ENCODE measurements around the gene ITGB1.
A peak's percentile ranks its signal among the peaks of the same experiment; 100 is the strongest.

The ITGB1 gene

GRCh38 chr10:32943854-32944661 lies 14.0 kb downstream of the ITGB1 start:
- TF ChIP-seq, protein P1, sequence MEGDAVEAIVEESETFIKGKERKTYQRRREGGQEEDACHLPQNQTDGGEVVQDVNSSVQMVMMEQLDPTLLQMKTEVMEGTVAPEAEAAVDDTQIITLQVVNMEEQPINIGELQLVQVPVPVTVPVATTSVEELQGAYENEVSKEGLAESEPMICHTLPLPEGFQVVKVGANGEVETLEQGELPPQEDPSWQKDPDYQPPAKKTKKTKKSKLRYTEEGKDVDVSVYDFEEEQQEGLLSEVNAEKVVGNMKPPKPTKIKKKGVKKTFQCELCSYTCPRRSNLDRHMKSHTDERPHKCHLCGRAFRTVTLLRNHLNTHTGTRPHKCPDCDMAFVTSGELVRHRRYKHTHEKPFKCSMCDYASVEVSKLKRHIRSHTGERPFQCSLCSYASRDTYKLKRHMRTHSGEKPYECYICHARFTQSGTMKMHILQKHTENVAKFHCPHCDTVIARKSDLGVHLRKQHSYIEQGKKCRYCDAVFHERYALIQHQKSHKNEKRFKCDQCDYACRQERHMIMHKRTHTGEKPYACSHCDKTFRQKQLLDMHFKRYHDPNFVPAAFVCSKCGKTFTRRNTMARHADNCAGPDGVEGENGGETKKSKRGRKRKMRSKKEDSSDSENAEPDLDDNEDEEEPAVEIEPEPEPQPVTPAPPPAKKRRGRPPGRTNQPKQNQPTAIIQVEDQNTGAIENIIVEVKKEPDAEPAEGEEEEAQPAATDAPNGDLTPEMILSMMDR (IDR thresholded peaks at IDR 0.05; ENCODE audit: low read length): no peak
- no peak for TF ChIP-seq EZH2 (IDR thresholded peaks at IDR 0.05; ENCODE audit: borderline replicate concordance, low read length)
- Histone ChIP-seq H3K4me3 (ENCODE audit: low read depth, low read length, poor library complexity, severe bottlenecking) (no peak overlapping the region), H3K9me3 (ENCODE audit: low read length) (no peaks in the 10 kb centered on the region), H3K4me1 (ENCODE audit: insufficient read depth, low read length, severe bottlenecking) (peaks cover 80% of the 10 kb centered on the region), H3K9ac (ENCODE audit: low read length) (no peak overlapping the region), H3F3A (ENCODE audit: insufficient read depth, low read length) (no peaks in the 10 kb centered on the region), H3K27ac (ENCODE audit: low read depth, low read length, poor library complexity, severe bottlenecking) (peak overlapping the region; percentile 50), H3K4me2 (ENCODE audit: low read length) (peak overlapping the region; percentile 17; the same call in 1 of the 2 replicates), H3K9me2 (ENCODE audit: low read depth, low read length) (no peaks in the 10 kb centered on the region), H3K36me3 (ENCODE audit: insufficient read depth, low read length) (no peaks in the 10 kb centered on the region), H3K79me2 (ENCODE audit: insufficient read depth, low read length) (peaks cover 84% of the 10 kb centered on the region), H3K27me3 (ENCODE audit: insufficient read depth, low read length) (no peaks in the 10 kb centered on the region), H4K20me1 (ENCODE audit: insufficient read depth, low read length) (no peaks in the 10 kb centered on the region), H2AFZ (ENCODE audit: low read length) (no peak overlapping the region)

GRCh38 chr10:32943395-32943794 lies 14.6 kb downstream of the ITGB1 start:
- peak overlapping the region; percentile 50 for H3K27ac ChIP-seq (ENCODE audit: low read depth, low read length, poor library complexity, severe bottlenecking)
- no peaks in the 10 kb centered on the region for H3K9me2 ChIP-seq (ENCODE audit: low read depth, low read length)
- H3K36me3 ChIP-seq (ENCODE audit: insufficient read depth, low read length): no peaks in the 10 kb centered on the region
- peaks cover 80% of the 10 kb centered on the region for H3K79me2 ChIP-seq (ENCODE audit: insufficient read depth, low read length)
- H3K27me3 ChIP-seq (ENCODE audit: insufficient read depth, low read length): no peaks in the 10 kb centered on the region
- H2AFZ ChIP-seq (ENCODE audit: low read length): no peak overlapping the region
- peaks cover 80% of the 10 kb centered on the region for H3K4me1 ChIP-seq (ENCODE audit: insufficient read depth, low read length, severe bottlenecking)
- H3K9me3 ChIP-seq (ENCODE audit: low read length): no peaks in the 10 kb centered on the region
- no peak overlapping the region for H3K9ac ChIP-seq (ENCODE audit: low read length)
- no peaks in the 10 kb centered on the region for H4K20me1 ChIP-seq (ENCODE audit: insufficient read depth, low read length)
- no peak overlapping the region for H3K4me3 ChIP-seq (ENCODE audit: low read depth, low read length, poor library complexity, severe bottlenecking)
- no peak for TF ChIP-seq EZH2 (IDR thresholded peaks at IDR 0.05; ENCODE audit: borderline replicate concordance, low read length)
- H3K4me2 ChIP-seq (ENCODE audit: low read length): peak overlapping the region; percentile 17; the same call in 1 of the 2 replicates
- H3F3A ChIP-seq (ENCODE audit: insufficient read depth, low read length): no peaks in the 10 kb centered on the region

- Histone ChIP-seq H3K27me3 (ENCODE audit: insufficient read depth, low read length) (no peaks in the 10 kb centered on the region), H3K4me2 (ENCODE audit: low read length) (no peak overlapping the region; the same call in 1 of the 2 replicates), H3F3A (ENCODE audit: insufficient read depth, low read length) (no peaks in the 10 kb centered on the region), H3K4me3 (ENCODE audit: low read depth, low read length, poor library complexity, severe bottlenecking) (no peak overlapping the region), H3K36me3 (ENCODE audit: insufficient read depth, low read length) (no peaks in the 10 kb centered on the region), H3K9me2 (ENCODE audit: low read depth, low read length) (no peaks in the 10 kb centered on the region), H4K20me1 (ENCODE audit: insufficient read depth, low read length) (no peaks in the 10 kb centered on the region), H3K79me2 (ENCODE audit: insufficient read depth, low read length) (peaks cover 80% of the 10 kb centered on the region), H3K27ac (ENCODE audit: low read depth, low read length, poor library complexity, severe bottlenecking) (no peak overlapping the region), H2AFZ (ENCODE audit: low read length) (no peak overlapping the region), H3K4me1 (ENCODE audit: insufficient read depth, low read length, severe bottlenecking) (peaks cover 76% of the 10 kb centered on the region), H3K9me3 (ENCODE audit: low read length) (no peaks in the 10 kb centered on the region), H3K9ac (ENCODE audit: low read length) (no peak overlapping the region)
- TF ChIP-seq, protein P1 (IDR thresholded peaks at IDR 0.05; ENCODE audit: low read length): no peak
- TF ChIP-seq EZH2 (IDR thresholded peaks at IDR 0.05; ENCODE audit: borderline replicate concordance, low read length): no peak
Measured at GRCh38 chr10:32942081-32942480, 15.9 kb downstream of the ITGB1 start.

Measured in OCI-LY1 (cell line).